ENCODE data around the gene MIEF1. TPM values are rescaled to one million over a fixed set of nuclear protein-coding genes. Genes with fewer than 3 reads are reported as not detected.

Gene MIEF1
- total and polyA plus RNA-seq, 2 of the 8 experiments (the other 6 are each of a cell fraction or from before 2014, with no cell fraction given): 16.8 to 32.7 TPM

DNA sequence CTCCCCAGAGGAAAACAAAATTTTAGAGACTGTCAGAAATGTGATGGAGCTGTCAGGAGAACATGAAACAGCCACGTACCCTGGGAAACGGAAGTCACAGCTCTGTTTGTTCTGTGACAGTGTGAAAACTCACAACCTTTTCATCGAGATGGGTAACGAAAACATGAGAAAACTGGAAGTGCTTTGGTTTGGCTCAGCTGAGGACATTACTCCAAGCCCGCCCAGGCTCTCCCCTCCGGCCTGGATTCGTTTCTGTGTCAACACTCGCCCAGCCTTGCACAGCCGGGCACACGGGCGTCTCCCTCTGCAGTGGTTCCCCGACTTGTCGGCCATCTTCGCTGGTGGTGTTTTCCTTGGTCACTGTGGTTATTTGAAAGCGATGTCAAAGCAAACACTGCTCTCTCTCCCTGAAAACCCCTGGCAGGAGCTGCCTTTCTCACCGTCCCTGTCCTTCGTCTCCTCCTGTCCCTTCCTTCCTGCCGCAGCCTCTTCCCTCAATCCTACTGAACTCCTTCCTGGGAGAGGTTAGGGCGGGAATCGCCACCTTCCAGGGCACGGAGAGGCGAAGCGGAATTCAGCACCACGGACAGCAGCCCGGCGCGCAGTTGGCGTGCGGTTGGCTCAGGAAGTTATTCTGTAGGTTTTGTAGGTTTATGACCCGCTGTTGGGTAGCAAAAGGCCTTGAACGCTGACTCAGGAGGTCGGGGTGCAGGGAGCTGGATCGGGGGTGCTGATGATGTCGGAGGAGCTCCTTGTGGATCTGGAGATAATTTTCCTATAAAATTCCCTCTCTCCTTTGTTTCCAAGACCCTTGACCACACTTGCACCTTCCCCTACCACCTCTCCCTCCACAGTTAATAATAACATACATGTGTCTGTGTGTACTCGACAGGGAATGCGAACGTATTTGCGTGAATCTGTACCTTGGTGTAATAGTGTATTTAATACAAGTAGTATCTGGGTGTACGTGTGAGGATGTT lies 43.6 kb downstream of the MIEF1 start (continued):
- TF ChIP-seq BCL11A (IDR thresholded peaks at IDR 0.05; ENCODE audit: low read depth in 2 of 2, low read length in 2 of 2) (no peak), POU5F1 (IDR thresholded peaks at IDR 0.05; ENCODE audit: low read depth, low read length) (no peak), GABPA (IDR thresholded peaks at IDR 0.05; ENCODE audit: borderline replicate concordance, insufficient read depth, low read length) (peak; percentile 43; the same call in 1 of the 2 replicates), JUN (IDR thresholded peaks at IDR 0.05; ENCODE audit: low read depth, low read length) (no peak), ZNF274 (IDR thresholded peaks at IDR 0.05; ENCODE audit: borderline replicate concordance, extremely low read depth, low read length) (no peak), JUND (IDR thresholded peaks at IDR 0.05; ENCODE audit: low read length) (0 out of 2 replicates have a peak, but pooled peaks have one; percentile 60), NANOG (IDR thresholded peaks at IDR 0.05; ENCODE audit: insufficient read depth, low read depth, low read length, poor library complexity, severe bottlenecking) (no peak), FOSL1 (IDR thresholded peaks at IDR 0.05; ENCODE audit: insufficient read depth, low read depth, low read length) (no peak)
- TF ChIP-seq, protein P1, sequence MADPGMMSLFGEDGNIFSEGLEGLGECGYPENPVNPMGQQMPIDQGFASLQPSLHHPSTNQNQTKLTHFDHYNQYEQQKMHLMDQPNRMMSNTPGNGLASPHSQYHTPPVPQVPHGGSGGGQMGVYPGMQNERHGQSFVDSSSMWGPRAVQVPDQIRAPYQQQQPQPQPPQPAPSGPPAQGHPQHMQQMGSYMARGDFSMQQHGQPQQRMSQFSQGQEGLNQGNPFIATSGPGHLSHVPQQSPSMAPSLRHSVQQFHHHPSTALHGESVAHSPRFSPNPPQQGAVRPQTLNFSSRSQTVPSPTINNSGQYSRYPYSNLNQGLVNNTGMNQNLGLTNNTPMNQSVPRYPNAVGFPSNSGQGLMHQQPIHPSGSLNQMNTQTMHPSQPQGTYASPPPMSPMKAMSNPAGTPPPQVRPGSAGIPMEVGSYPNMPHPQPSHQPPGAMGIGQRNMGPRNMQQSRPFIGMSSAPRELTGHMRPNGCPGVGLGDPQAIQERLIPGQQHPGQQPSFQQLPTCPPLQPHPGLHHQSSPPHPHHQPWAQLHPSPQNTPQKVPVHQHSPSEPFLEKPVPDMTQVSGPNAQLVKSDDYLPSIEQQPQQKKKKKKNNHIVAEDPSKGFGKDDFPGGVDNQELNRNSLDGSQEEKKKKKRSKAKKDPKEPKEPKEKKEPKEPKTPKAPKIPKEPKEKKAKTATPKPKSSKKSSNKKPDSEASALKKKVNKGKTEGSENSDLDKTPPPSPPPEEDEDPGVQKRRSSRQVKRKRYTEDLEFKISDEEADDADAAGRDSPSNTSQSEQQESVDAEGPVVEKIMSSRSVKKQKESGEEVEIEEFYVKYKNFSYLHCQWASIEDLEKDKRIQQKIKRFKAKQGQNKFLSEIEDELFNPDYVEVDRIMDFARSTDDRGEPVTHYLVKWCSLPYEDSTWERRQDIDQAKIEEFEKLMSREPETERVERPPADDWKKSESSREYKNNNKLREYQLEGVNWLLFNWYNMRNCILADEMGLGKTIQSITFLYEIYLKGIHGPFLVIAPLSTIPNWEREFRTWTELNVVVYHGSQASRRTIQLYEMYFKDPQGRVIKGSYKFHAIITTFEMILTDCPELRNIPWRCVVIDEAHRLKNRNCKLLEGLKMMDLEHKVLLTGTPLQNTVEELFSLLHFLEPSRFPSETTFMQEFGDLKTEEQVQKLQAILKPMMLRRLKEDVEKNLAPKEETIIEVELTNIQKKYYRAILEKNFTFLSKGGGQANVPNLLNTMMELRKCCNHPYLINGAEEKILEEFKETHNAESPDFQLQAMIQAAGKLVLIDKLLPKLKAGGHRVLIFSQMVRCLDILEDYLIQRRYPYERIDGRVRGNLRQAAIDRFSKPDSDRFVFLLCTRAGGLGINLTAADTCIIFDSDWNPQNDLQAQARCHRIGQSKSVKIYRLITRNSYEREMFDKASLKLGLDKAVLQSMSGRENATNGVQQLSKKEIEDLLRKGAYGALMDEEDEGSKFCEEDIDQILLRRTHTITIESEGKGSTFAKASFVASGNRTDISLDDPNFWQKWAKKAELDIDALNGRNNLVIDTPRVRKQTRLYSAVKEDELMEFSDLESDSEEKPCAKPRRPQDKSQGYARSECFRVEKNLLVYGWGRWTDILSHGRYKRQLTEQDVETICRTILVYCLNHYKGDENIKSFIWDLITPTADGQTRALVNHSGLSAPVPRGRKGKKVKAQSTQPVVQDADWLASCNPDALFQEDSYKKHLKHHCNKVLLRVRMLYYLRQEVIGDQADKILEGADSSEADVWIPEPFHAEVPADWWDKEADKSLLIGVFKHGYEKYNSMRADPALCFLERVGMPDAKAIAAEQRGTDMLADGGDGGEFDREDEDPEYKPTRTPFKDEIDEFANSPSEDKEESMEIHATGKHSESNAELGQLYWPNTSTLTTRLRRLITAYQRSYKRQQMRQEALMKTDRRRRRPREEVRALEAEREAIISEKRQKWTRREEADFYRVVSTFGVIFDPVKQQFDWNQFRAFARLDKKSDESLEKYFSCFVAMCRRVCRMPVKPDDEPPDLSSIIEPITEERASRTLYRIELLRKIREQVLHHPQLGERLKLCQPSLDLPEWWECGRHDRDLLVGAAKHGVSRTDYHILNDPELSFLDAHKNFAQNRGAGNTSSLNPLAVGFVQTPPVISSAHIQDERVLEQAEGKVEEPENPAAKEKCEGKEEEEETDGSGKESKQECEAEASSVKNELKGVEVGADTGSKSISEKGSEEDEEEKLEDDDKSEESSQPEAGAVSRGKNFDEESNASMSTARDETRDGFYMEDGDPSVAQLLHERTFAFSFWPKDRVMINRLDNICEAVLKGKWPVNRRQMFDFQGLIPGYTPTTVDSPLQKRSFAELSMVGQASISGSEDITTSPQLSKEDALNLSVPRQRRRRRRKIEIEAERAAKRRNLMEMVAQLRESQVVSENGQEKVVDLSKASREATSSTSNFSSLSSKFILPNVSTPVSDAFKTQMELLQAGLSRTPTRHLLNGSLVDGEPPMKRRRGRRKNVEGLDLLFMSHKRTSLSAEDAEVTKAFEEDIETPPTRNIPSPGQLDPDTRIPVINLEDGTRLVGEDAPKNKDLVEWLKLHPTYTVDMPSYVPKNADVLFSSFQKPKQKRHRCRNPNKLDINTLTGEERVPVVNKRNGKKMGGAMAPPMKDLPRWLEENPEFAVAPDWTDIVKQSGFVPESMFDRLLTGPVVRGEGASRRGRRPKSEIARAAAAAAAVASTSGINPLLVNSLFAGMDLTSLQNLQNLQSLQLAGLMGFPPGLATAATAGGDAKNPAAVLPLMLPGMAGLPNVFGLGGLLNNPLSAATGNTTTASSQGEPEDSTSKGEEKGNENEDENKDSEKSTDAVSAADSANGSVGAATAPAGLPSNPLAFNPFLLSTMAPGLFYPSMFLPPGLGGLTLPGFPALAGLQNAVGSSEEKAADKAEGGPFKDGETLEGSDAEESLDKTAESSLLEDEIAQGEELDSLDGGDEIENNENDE (IDR thresholded peaks at IDR 0.05; ENCODE audit: insufficient replicate concordance, low read length): no peak
